Measurements from ENCODE around the gene PIK3C3.

- TF ChIP-seq ZFX (IDR thresholded peaks at IDR 0.05) (no peak), CTCF (conservative IDR thresholded peaks at IDR 0.05) (no peak)
Measured at GRCh38 chr18:41928581-41928980, 26.5 kb upstream of the PIK3C3 start.
